HL-60/S4 (cell line): ENCODE results near the gene ADCY5.

Experiments used
- in situ Hi-C: fragments of 300-500 bp; cut with MboI; formaldehyde crosslinking; loops from 2 replicates; pipeline ENCODE4 v1.14.3; 2022; ENCODE audit warnings: low sequenced_read_pairs

ADCY5 gene

GRCh38 chr3:123459862-123460261 lies 11.0 kb upstream of the ADCY5 start:
- in situ Hi-C loops = no loop called here

GRCh38 chr3:123458255-123458654 lies 9.4 kb upstream of the ADCY5 start:
- in situ Hi-C loops = no loop called here

DNA sequence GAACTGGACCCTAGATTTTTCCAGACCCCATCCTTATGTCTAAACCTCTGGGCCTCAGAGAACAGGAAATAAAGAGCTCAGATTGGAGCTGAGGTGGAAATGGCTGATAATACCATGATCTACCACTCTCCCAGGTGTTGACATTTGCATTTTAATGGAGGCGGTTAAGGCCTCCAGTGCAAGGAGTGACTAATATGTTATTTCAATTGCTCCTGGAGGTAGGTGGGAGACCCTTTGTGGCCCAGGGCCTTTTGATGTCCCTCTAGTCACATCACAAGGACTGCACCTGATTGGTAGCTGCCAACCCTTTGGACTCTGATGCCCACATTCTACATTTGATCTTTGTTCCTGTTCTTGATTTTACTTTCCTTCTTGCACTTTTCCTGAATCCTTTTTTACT lies 9.0 kb upstream of the ADCY5 start:
- in situ Hi-C loops = no loop called here

DNA sequence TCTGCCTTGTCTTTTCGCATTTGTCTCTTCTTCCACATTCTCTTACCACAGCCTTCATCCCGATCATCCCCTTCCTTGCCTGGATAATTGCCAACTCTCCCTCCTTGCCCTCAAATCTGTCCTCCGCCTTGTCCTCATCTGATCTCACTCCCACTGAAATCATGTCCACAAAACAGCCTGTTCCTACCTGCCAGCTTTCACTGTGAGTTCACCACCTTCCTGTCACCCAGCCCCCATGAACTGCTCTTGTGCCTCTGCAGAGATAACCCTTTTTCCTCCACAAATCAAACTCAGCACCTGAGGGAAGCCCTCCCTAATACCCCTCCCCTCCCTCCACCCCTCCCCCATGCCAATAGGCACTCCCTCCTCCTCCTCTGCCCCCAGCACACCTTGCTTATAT lies 4.8 kb upstream of the ADCY5 start:
- in situ Hi-C loops = no loop called here

DNA sequence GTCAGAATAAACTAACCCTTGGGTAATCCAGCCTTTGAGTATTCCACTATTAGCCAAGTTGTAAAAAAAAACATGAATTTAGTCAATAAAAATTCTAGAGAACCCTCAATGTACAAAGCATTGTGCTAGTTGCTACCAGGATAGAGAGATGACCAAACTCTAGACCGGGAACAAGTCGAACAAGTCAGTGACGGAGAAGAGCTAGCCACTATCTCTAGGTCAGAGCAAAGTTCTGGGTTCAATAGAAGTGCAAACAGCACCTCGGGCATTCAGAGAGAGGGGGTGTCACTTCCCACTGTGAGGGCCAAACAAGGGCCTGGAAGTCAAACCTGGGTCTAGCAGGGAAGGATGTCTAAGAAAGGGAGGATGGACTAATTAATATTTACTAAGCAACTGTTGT lies 2.3 kb upstream of the ADCY5 start:
- in situ Hi-C loops = no loop called here

DNA sequence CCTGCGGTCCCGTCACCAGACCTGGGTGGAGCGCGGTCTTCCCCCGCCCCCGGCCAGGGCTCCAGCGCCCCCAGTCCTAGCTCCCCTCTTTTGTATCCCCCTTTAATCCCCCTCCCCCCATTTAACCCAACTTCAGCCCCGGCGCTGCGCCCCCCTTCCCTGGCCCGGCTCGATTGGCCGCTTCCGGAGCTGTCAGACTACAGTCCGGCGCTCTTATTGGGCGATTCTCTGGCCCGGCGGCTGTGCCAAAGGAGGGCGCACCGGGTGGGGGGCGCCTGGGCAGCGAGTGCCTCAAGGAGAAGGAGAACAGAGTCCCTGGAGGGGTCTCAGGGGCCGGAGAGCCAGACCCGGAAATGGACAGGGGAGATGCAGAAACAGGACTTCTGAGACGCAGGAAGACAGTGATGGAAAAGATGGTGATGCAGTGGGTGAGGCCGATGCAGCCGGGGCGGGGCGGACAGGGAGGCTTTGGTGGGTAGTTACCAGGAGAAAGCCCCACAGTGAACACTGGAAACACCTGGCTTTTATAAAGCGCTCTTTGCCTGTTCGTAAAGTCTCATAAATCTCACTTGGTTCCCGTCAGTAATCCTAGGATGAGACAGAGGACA lies 1.2 kb upstream of the ADCY5 start:
- in situ Hi-C loops = no loop called here

- in situ Hi-C loops = no loop called here
Measured at GRCh38 chr3:123449102-123449996, 459 bp upstream of the ADCY5 start.

GRCh38 chr3:123447749-123448517 lies 957 bp downstream of the ADCY5 start:
- in situ Hi-C loops = no loop called here

DNA sequence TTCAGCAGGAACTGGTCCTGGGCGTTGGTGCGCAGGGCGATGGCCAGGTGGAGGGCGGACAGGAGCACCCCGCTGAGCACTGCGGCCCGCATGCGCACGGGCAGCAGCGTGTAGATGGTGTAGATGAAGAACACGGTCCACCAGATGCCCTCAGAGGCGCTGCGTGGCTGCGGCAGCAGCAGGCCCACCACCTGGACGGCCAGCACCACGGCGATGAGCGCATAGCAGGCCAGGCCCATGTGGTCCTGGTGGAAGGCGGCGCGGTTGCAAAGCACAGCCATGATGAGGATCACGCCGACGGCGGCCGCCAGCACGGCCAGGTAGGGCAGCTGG lies 1.5 kb downstream of the ADCY5 start:
- in situ Hi-C loops = no loop called here

- in situ Hi-C loops = no loop called here
Measured at GRCh38 chr3:123446610-123447109, 2.2 kb downstream of the ADCY5 start.

GRCh38 chr3:123446210-123446609 lies 2.7 kb downstream of the ADCY5 start:
- in situ Hi-C loops = no loop called here

DNA sequence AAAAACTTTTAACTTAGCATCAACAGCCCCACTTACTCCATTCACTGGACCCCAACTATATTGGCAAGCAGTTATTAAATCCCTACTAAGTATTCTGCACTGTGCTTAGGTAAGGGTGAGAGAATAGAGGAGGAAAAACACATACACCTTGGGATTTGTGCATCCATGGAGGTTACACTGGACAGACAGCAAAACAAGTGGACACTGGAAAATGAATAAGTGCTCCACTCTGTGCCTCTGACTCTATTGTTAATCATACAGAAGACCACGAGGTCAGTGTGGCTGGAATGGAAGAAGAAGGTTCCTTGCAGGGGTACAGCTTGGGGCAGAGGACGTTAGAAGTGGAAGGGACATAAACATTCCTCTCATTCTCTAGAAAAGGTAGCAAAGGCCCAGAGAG lies 3.2 kb downstream of the ADCY5 start:
- in situ Hi-C loops = no loop called here

- in situ Hi-C loops = no loop called here
Measured at GRCh38 chr3:123444744-123445143, 4.1 kb downstream of the ADCY5 start.

- in situ Hi-C loops = no loop called here
Measured at GRCh38 chr3:123444023-123444422, 4.9 kb downstream of the ADCY5 start.

GRCh38 chr3:123442908-123443307 lies 6.0 kb downstream of the ADCY5 start:
- in situ Hi-C loops = no loop called here

- in situ Hi-C loops = no loop called here
Measured at GRCh38 chr3:123442125-123442524, 6.8 kb downstream of the ADCY5 start.

DNA sequence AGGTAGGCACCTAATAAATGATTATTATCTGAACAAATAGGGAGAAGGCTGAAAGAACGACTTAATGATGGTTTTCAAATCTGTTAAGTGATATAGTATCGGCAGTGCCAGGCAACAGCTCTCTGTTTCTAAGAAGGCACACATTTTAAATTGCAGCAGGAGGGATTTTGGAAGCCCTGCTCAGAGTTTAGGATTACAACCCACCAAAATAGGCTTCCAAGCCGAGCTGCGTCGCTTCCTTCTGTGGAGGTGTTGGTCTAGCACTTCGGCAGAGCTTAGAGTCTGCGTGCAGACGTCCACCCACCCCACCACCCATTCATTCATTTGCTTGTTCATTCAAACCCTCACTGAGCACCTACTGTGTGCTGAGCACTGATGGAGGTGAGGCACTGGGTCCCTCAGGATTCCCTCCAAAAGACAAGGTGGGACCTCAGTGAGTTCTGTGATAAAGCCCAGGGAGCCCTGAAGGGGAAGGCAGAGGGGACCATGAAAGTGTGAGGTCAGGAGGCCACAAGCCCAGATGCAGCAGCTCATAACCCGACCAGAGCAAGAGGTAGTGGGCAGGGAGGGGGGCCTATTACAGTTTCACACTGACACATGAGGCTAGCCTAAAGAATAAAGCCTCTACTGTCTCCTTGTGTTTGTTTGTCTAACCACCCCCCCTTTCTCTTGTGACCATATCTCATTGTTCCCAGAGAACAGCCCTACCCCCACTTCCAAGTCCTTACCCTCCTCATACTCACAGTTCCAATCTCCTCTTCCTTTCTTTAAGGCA lies 8.9 kb downstream of the ADCY5 start:
- in situ Hi-C loops = no loop called here

DNA sequence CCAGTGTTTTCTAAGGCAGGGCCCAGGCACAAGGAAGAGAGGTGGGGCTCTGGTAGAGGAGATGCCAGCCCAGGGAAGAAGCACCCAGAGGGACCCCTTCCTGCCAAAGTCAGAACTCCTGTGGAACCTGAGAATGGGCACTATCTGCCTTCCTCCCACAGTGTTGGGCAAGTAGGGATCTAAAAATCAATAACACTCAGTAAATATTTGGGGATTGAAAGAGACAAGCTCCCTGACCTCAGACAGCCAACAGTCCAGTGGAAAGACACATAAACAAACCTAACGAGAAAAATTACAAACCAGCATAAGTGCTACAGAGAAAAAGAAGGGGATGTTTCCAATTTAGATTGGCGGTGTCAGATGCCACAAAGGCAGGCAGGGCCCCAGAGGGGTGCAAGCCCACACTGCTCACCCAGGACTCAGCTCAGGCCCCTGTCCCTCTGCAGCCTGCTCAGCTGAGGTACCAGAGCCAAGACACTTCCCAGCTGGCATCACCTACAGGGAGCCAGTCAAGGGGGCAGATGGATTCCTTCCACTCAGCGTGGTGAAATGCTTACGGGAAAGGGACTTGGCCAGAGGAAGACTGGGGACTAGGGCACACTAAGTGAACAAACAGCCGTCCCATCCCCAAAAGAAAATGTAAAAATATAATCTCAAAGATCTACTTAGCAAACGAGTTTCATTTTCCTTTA lies 15.9 kb downstream of the ADCY5 start:
- in situ Hi-C loops = no loop called here

DNA sequence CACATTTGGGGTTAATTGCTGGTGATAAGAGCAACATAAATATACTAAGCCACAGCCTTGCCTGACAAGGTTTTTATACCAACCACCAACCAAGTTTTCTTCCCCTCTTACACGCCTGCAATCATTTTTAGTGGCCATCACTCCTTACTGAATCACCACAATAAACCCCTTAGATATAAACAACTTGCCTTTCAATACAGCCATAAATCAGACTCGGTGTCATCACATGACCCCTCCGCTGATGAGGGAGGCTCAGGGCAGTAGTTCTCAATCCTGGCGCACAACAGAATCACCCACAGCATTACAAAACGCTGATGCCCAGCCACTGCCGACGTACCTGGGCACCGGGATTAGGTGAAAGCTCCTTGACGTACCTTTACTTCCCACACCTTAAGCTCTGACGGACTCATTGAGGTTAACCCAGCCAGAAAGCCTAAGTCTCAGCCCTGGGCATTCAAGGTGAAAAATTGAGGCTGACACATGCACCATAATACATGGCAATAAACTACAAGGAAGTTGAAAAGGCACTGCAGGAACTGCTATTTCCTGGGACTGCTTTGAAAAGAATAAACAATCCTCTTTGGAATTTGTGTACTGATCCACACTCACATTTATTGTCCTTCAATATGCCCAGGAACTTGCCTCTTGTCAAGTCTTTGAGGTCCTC lies 17.1 kb downstream of the ADCY5 start:
- in situ Hi-C loops = no loop called here
